Measurements from ENCODE around the gene MAP9. TPM values are rescaled to one million over a fixed set of nuclear protein-coding genes. Genes with fewer than 3 reads are reported as not detected.
"Not testable (repeated sequence)": the region's sequence is repeated elsewhere in the genome, so short reads cannot be mapped to it uniquely, and the experiment has no call there.

Gene MAP9
- total RNA-seq, 1 donor, result 17.7 TPM

DNA sequence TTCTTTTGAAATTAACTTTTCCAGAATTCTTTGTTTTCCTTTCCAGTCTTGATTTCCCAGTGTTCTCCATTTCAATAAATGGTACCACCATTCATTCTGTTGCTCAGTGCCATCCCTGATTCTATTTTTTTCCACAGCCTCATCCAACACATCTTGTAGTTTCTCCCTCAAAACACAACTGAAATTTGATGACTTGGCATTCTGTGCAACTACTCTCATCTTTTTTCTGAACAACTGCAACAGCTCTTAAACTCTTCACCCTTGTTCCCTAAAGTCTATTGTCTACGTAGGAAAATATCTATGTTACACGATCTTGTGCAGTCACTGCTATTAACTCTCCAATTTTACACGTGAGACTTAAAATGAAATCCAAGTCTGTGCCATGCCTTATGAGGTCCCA lies 40.5 kb downstream of the MAP9 start:
- TF ChIP-seq, protein P1, sequence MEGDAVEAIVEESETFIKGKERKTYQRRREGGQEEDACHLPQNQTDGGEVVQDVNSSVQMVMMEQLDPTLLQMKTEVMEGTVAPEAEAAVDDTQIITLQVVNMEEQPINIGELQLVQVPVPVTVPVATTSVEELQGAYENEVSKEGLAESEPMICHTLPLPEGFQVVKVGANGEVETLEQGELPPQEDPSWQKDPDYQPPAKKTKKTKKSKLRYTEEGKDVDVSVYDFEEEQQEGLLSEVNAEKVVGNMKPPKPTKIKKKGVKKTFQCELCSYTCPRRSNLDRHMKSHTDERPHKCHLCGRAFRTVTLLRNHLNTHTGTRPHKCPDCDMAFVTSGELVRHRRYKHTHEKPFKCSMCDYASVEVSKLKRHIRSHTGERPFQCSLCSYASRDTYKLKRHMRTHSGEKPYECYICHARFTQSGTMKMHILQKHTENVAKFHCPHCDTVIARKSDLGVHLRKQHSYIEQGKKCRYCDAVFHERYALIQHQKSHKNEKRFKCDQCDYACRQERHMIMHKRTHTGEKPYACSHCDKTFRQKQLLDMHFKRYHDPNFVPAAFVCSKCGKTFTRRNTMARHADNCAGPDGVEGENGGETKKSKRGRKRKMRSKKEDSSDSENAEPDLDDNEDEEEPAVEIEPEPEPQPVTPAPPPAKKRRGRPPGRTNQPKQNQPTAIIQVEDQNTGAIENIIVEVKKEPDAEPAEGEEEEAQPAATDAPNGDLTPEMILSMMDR (IDR thresholded peaks at IDR 0.05; ENCODE audit: insufficient read depth, low read depth, low read length), result no peak
- no peak for DNase-seq (ENCODE audit: low read depth)

DNA sequence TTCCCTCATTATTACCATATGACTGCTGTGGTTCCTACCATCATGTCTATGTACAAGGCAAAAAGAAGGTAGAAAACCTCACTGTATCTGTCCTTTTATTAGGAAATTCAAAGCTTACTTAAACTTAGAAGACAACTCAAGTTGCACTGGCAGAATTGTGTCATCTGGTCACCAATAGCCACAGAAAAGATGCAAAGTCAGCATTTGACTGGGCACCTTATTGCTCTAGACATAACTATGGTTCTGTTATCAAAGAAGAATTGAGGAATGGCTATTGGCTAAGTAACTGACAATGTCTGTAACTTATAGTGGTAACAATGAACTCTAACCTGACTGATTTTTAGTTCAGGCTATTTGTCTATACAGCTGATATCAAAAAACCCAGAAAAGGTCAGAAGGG lies 45.3 kb downstream of the MAP9 start:
- TF ChIP-seq, protein P1 (IDR thresholded peaks at IDR 0.05; ENCODE audit: insufficient read depth, low read depth, low read length), result no peak
- DNase-seq (ENCODE audit: low read depth), result no peak
- H3K4me3 ChIP-seq (ENCODE audit: low read depth, low read length), result no peak overlapping the region

More for the DNA sequence above, 40.5 kb downstream of the MAP9 start:
- no peak overlapping the region for H3K4me3 ChIP-seq (ENCODE audit: low read depth, low read length)

DNA sequence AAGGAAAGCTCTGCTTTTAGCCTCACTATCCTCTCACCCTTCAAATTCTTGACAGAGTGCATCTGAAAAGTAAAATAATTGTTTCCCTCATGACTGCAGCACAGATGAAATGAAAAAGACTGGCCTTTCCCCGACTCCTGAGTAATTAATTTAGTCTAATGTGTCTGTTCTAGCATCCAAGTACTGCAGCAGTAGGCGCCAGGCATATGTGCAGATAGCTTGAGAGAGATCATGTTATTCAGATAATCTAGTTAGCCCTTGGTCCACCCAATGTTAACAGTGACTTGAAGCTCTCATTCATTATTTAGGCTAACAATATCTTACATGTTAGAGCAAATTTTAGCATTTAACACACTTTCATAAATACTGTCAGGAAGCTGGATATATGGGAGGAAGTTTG lies 54.0 kb downstream of the MAP9 start:
- H3K4me3 ChIP-seq (ENCODE audit: low read depth, low read length), result no peak overlapping the region
- no peak for DNase-seq (ENCODE audit: low read depth)
- TF ChIP-seq, protein P1 (IDR thresholded peaks at IDR 0.05; ENCODE audit: insufficient read depth, low read depth, low read length), result no peak

DNA sequence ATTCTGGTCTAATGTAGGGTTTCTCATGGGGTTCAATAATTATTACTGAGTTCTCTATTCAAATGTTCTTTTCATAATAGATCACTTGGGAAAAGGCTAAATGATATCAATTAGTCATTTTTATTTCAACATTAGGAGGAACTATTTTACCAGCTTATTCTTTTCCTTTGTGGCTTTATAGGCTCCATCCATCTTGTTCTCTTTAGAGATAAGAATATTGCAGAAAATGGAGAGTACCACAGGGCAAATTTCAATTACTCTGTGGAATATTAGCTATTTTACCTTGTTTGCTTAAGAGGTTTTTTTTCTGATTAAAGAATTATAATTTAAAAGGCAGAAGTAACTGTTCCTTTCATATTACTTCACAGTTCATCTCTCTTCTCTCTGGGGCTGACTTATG lies 55.8 kb downstream of the MAP9 start:
- DNase-seq (ENCODE audit: low read depth), result no peak
- TF ChIP-seq, protein P1 (IDR thresholded peaks at IDR 0.05; ENCODE audit: insufficient read depth, low read depth, low read length), result no peak
- H3K4me3 ChIP-seq (ENCODE audit: low read depth, low read length), result no peak overlapping the region

DNA sequence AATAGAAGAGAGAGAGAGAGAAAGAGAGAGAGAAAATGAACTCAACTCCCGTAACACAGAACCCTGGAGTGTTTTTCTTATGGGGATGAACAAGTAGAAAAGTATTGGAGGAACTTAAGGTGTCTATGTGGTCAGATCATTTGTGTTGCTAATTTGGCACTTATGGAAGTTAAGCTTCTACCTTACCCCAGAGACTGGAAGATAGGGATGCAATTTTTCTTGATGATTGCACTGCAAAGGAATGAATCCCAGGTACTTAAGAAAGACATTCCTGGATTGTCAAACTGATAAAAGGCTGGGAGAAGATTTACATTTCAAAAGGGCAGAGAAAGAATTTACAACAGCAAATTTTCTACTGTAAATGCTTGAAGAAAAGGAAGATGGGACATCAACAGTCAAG lies 57.2 kb downstream of the MAP9 start:
- TF ChIP-seq, protein P1 (IDR thresholded peaks at IDR 0.05; ENCODE audit: insufficient read depth, low read depth, low read length), result no peak
- H3K4me3 ChIP-seq (ENCODE audit: low read depth, low read length), result no peak overlapping the region
- no peak for DNase-seq (ENCODE audit: low read depth)

DNA sequence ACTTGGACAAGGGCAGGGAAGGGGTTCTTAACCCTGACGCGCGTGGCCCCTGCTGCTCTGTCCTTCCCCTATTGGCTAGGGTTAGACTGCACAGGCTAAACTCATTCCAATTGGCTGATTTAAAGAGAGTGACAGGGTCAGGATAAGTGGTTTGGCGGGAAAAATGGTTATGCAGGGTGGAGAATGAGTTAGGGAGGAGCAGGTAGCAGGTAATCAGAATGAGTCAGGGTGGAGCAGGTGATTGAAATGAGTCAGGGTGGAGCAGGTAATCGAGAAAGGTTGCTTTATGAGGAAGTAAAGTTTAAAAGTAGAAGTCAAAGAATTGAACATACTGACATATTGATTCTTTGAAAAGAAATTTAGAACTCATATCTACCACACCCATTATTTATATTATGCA lies 64.7 kb downstream of the MAP9 start:
- H3K4me3 ChIP-seq (ENCODE audit: low read depth, low read length); DNase-seq (ENCODE audit: low read depth): not testable (repeated sequence)

DNA sequence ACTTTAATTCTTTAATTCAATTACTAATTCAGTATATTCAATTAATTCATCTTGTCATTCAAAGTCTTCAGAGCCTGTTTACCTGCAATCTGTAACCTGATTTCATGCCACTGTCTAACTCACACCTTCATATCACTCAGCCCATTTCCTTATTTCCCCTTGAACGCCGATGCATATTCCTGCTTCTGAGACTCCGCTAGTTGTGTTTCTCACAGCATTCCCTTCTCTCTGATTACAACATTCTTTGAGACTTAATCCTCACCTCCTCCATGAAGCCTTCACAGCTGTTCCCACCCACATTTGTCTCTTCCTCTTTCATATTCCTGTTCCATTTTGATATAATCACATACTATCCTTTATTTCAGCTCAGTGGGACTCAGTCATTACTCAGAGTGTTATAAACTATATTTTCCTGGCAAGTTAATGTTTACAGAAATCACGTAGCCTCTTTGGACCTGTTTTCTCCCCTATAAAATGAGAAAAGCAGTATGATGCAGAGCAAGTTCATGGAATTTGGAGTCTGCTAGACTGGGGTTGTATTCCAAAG lies 69.0 kb downstream of the MAP9 start:
- TF ChIP-seq, protein P1 (IDR thresholded peaks at IDR 0.05; ENCODE audit: insufficient read depth, low read depth, low read length), result no peak
- DNase-seq (ENCODE audit: low read depth), result no peak
- H3K4me3 ChIP-seq (ENCODE audit: low read depth, low read length), result no peak overlapping the region

Data from fibroblast of villous mesenchyme (primary cell).